B cell (primary cell): ENCODE results near the gene REC8. TPM values are rescaled to one million over a fixed set of nuclear protein-coding genes. Genes with fewer than 3 reads are reported as not detected.

Experiments used
- ATAC-seq: fragments of 200-7000 bp; cut with Tn5 transposase; one replicate; pipeline ENCODE4 v1.10.0; 2021; ENCODE audit warnings: low read depth, mild to moderate bottlenecking, moderate number of reproducible peaks, moderate library complexity
- CTCF ChIA-PET: fragments of 350-600 bp; sonication (Branson Sonifier 250); formaldehyde crosslinking; loops from one replicate; lab custom pipeline; 2021; ENCODE audit warnings: antibody characterized with exemption, inconsistent platforms; lab: Charles Lee
- POLR2A ChIA-PET: fragments of 350-600 bp; sonication (Branson Sonifier 250); formaldehyde crosslinking; loops from one replicate; lab custom pipeline; 2021; ENCODE audit warnings: antibody characterized with exemption; lab: Charles Lee
- DNase-seq: peaks from one replicate; pipeline ENCODE4 v3.0.0; 2013
- H2AFZ ChIP-seq: 2 replicates; pipeline ENCODE4 v1.6.1; 2012; ENCODE audit warnings: mild to moderate bottlenecking, low read depth, low read length; ENCODE audit not compliant: insufficient read depth, poor library complexity, severe bottlenecking
- H3K27ac ChIP-seq, 2 donors: 1 replicate in 1 of 2; 2 replicates in 1 of 2; pipeline ENCODE4 v1.5.1; 2012 to 2013; ENCODE audit warnings: low read length in 2 of 2, mild to moderate bottlenecking in 2 of 2, moderate library complexity in 1 of 2
- H3K27me3 ChIP-seq, 4 experiments: fragments of 200-600 bp in 1 of 4; sonication (generic) in 1 of 4; replicated peaks in 1 of 4; 1 replicate in 2 of 4; 2 replicates in 2 of 4; pipeline versions ENCODE4 v1.6.1 to v1.7.0; 2013 to 2016; ENCODE audit warnings: low read length in 3 of 4, mild to moderate bottlenecking in 2 of 4, mixed read lengths in 1 of 4, moderate library complexity in 1 of 4; ENCODE audit not compliant: insufficient read depth in 4 of 4, control insufficient read depth in 3 of 4; ENCODE audit errors: control extremely low read depth in 1 of 4
- H3K36me3 ChIP-seq, 2 experiments: replicated peaks in 1 of 2; 1 replicate in 1 of 2; 2 replicates in 1 of 2; pipeline versions ENCODE4 v1.6.1 to v1.7.1; 2013; ENCODE audit warnings: low read length in 1 of 2; ENCODE audit not compliant: insufficient read depth in 2 of 2, control insufficient read depth in 1 of 2; ENCODE audit errors: control extremely low read depth in 1 of 2, extremely low read depth in 1 of 2
- H3K4me1 ChIP-seq, 2 donors: fragments of 200-600 bp in 1 of 2; sonication (generic) in 1 of 2; 1 replicate in 1 of 2; 2 replicates in 1 of 2; pipeline versions ENCODE4 v1.5.1 to v1.6.1; 2013 to 2017; ENCODE audit warnings: low read length in 2 of 2; ENCODE audit not compliant: control insufficient read depth in 2 of 2, insufficient read depth in 2 of 2
- H3K4me2 ChIP-seq: replicated peaks from 2 replicates; pipeline ENCODE3; 2012; ENCODE audit warnings: mild to moderate bottlenecking, low read depth, low read length; ENCODE audit not compliant: poor library complexity, severe bottlenecking
- H3K4me3 ChIP-seq, 5 experiments: fragments of 200-600 bp in 1 of 5; sonication (generic) in 1 of 5; 1 replicate in 3 of 5; 2 replicates in 2 of 5; pipeline versions ENCODE4 v1.5.1 to v1.7.0; 2011 to 2016; ENCODE audit warnings: low read length in 4 of 5, mild to moderate bottlenecking in 4 of 5, low read depth in 2 of 5, control low read depth in 1 of 5, moderate library complexity in 1 of 5; ENCODE audit not compliant: insufficient read depth in 1 of 5; ENCODE audit errors: control extremely low read depth in 1 of 5, extremely low read depth in 1 of 5
- H3K79me2 ChIP-seq: fragments of 200-600 bp; sonication (generic); one replicate; pipeline ENCODE4 v1.6.0; 2016; ENCODE audit warnings: low read length; ENCODE audit not compliant: control insufficient read depth, insufficient read depth
- H3K9ac ChIP-seq: fragments of 200-600 bp; sonication (generic); 2 replicates; pipeline ENCODE4 v1.6.1; 2017; ENCODE audit warnings: mild to moderate bottlenecking, low read length, moderate library complexity
- H3K9me3 ChIP-seq, 3 donors: one replicate each; pipeline versions ENCODE4 v1.6.1 to v1.7.1; 2013; ENCODE audit warnings: low read length in 2 of 3; ENCODE audit not compliant: control insufficient read depth in 2 of 3, insufficient read depth in 1 of 3; ENCODE audit errors: control extremely low read depth in 1 of 3
- H4K20me1 ChIP-seq: 2 replicates; pipeline ENCODE4 v1.6.0; 2012; ENCODE audit warnings: mild to moderate bottlenecking, low read length; ENCODE audit not compliant: insufficient read depth, control insufficient read depth, poor library complexity, severe bottlenecking
- H3K27ac Mint-ChIP-seq: one replicate; pipeline ENCODE4 v1.8.0; 2021; ENCODE audit warnings: mixed read lengths
- H3K27me3 Mint-ChIP-seq: one replicate; pipeline ENCODE4 v1.8.0; 2021; ENCODE audit warnings: mixed read lengths
- H3K4me1 Mint-ChIP-seq: one replicate; pipeline ENCODE4 v1.8.0; 2021; ENCODE audit warnings: mixed read lengths
- H3K4me3 Mint-ChIP-seq: one replicate; pipeline ENCODE4 v1.8.0; 2021; ENCODE audit warnings: mixed read lengths
- H3K9me3 Mint-ChIP-seq: one replicate; pipeline ENCODE4 v1.8.0; 2022; ENCODE audit warnings: mixed read lengths; ENCODE audit not compliant: insufficient read depth
- CTCF ChIP-seq: fragments of 200-600 bp; IDR thresholded peaks from one replicate; pipeline ENCODE4 v1.8.0; 2022; ENCODE audit warnings: antibody characterized with exemption, mild to moderate bottlenecking
- EZH2 ChIP-seq: IDR thresholded peaks from 2 replicates; pipeline ENCODE4 v1.6.1; 2012; ENCODE audit warnings: borderline replicate concordance, low read depth, mild to moderate bottlenecking, moderate library complexity, low read length; ENCODE audit not compliant: insufficient read depth, poor library complexity, severe bottlenecking
- WGBS: methylation state at CpG from one replicate; pipeline ENCODE4 v1.1.5; 2013; ENCODE audit warnings: missing lambda C conversion rate; ENCODE audit not compliant: insufficient coverage; 5-methylcytosine and 5-hydroxymethylcytosine counted together
- intact Hi-C: fragments of 100-400 bp; cut with micrococcal nuclease; formaldehyde crosslinking; loops from one replicate; pipeline ENCODE4 v1.10.0; 2022
- polyA plus RNA-seq: library from polyadenylated mRNA; depleted of rRNA; stranded (reverse); fragments of >200 nt; gene quantifications from 2 replicates; pipeline ENCODE4 v1.2.3, GENCODE V29; 2012
- total RNA-seq, 2 donors: library from RNA; stranded (reverse); fragments of 120-200 nt in 1 of 2; gene quantifications; 1 replicate in 1 of 2; 2 replicates in 1 of 2; pipeline versions ENCODE4 v1.2.3 to v1.2.4, GENCODE V29; 2013 to 2022

REC8 gene
- total and polyA plus RNA-seq, 2 donors (not counting 1 experiment from before 2014, with no cell fraction given) = 34.0 to 62.1 TPM

GRCh38 chr14:24146453-24146977 lies 25.4 kb upstream of the REC8 start, which contains the start of gene PSME2:
Gene PSME2, minus strand, starts transcription at chr14:24146610. Its CDS starts 29 bp downstream, at chr14:24146581.
- Mint-ChIP-seq H3K9me3 (no peaks in the 10 kb centered on the region), H3K27ac (peak within 1 kb of the TSS; percentile 95), H3K4me1 (peaks cover 56% of the 10 kb centered on the region), H3K4me3 (peak within 1 kb of the TSS; percentile 95), H3K27me3 (no peaks in the 10 kb centered on the region)
- peaks cover 80% of the 10 kb centered on the region for H3K79me2 ChIP-seq
- intact Hi-C loops = loop anchor here (1.0 to 10.0 kb wide), 7 partner anchors 10 to 1052 kb away; partner anchors contain the start of genes ACIN1, C14orf119, GMPR2 and IPO4
- ChIA-PET CTCF (interaction anchor here (0.6 to 6.2 kb wide), 15 partner anchors 8 to 586 kb away, joined by 3 to 62 read pairs (median 5); partner anchors contain the start of genes DCAF11, IRF9, MDP1 and NRL), POLR2A (interaction anchor here (0.6 to 4.1 kb wide), 16 partner anchors 8 to 285 kb away, joined by 3 to 43 read pairs (median 4); partner anchors contain the start of genes CHMP4A, DCAF11, IRF9 and NRL)
- H3K9ac ChIP-seq = peak within 1 kb of the TSS; percentile 83
- H3K4me3 ChIP-seq = peak within 1 kb of the TSS; percentile 83 to 95 (median 94)
- H2AFZ ChIP-seq = peak within 1 kb of the TSS; percentile 83
- peaks cover 42% of the 10 kb centered on the region for H4K20me1 ChIP-seq
- 0% methylated on average over 15 of the region's 25 CpGs for WGBS
- H3K4me2 ChIP-seq = peak within 1 kb of the TSS; percentile 90
- TF ChIP-seq EZH2 (no peak), CTCF (no peak)
- H3K27me3 ChIP-seq = no peaks in the 10 kb centered on the region
- H3K4me1 ChIP-seq = peaks cover 25 to 40% of the 10 kb centered on the region in 2 donors
- H3K36me3 ChIP-seq = peaks cover 2 to 52% of the 10 kb centered on the region in 2 experiments
- peak; percentile 72 for ATAC-seq
- peak within 1 kb of the TSS; percentile 77 to 90 for H3K27ac ChIP-seq
- H3K9me3 ChIP-seq = no peaks in the 10 kb centered on the region
- peak; percentile 93 for DNase-seq
